CD14-positive monocyte (primary cell): Measurements from ENCODE around the gene MCM3AP. TPM values are rescaled to one million over a fixed set of nuclear protein-coding genes. Genes with fewer than 3 reads are reported as not detected.
"Not testable (repeated sequence)": the region's sequence is repeated elsewhere in the genome, so short reads cannot be mapped to it uniquely, and the experiment has no call there.

ENCODE experiments used
- DNase-seq, 3 donors: peaks; one replicate each; pipeline ENCODE4 v3.0.0-alpha.2; 2011 to 2022
- H2AFZ ChIP-seq: 2 replicates; pipeline ENCODE4 v1.6.0; 2012; ENCODE audit warnings: mild to moderate bottlenecking, low read depth, low read length, inconsistent platforms; ENCODE audit not compliant: insufficient read depth, poor library complexity, severe bottlenecking
- H3K27ac ChIP-seq, 2 donors: 1 replicate in 1 of 2; 2 replicates in 1 of 2; pipeline ENCODE4 v1.5.1; 2012 to 2013; ENCODE audit warnings: low read length in 2 of 2, control low read depth in 1 of 2, inconsistent platforms in 1 of 2, low read depth in 1 of 2, mild to moderate bottlenecking in 1 of 2
- H3K27me3 ChIP-seq, 2 donors: one replicate each; pipeline versions ENCODE4 v1.6.0 to v1.6.1; 2011 to 2013; ENCODE audit warnings: low read length in 2 of 2; ENCODE audit not compliant: control insufficient read depth in 2 of 2, insufficient read depth in 2 of 2
- H3K36me3 ChIP-seq, 2 donors: replicated peaks in 1 of 2; 1 replicate in 1 of 2; 2 replicates in 1 of 2; pipeline versions ENCODE4 v1.5.1 to v1.6.1; 2012 to 2013; ENCODE audit warnings: low read length in 2 of 2, control low read depth in 1 of 2, inconsistent platforms in 1 of 2, mild to moderate bottlenecking in 1 of 2; ENCODE audit not compliant: insufficient read depth in 2 of 2, control insufficient read depth in 1 of 2
- H3K4me1 ChIP-seq, 2 donors: 1 replicate in 1 of 2; 2 replicates in 1 of 2; pipeline versions ENCODE4 v1.5.1 to v1.6.1; 2012 to 2013; ENCODE audit warnings: low read length in 2 of 2, control low read depth in 1 of 2, inconsistent platforms in 1 of 2, mild to moderate bottlenecking in 1 of 2, moderate library complexity in 1 of 2; ENCODE audit not compliant: insufficient read depth in 2 of 2, control insufficient read depth in 1 of 2
- H3K4me2 ChIP-seq: replicated peaks from 2 replicates; pipeline ENCODE3; 2012; ENCODE audit warnings: low read length, moderate library complexity, mild to moderate bottlenecking; ENCODE audit not compliant: poor library complexity, severe bottlenecking; ENCODE audit errors: extremely low read depth
- H3K4me3 ChIP-seq, 3 experiments: fragments of 200-600 bp in 1 of 3; sonication (generic) in 1 of 3; replicated peaks in 1 of 3; 1 replicate in 2 of 3; 2 replicates in 1 of 3; pipeline ENCODE4 v1.5.1; 2011 to 2013; ENCODE audit warnings: low read length in 3 of 3, mild to moderate bottlenecking in 3 of 3, control low read depth in 2 of 3, low read depth in 2 of 3, inconsistent platforms in 1 of 3, moderate library complexity in 1 of 3
- H3K79me2 ChIP-seq: 2 replicates; pipeline ENCODE4 v1.6.0; 2012; ENCODE audit warnings: mild to moderate bottlenecking, control low read depth, inconsistent platforms, low read length, moderate library complexity; ENCODE audit not compliant: insufficient read depth
- H3K9ac ChIP-seq: 2 replicates; pipeline ENCODE4 v1.6.0; 2017; ENCODE audit warnings: low read length, mild to moderate bottlenecking; ENCODE audit not compliant: insufficient read depth, poor library complexity, severe bottlenecking
- H3K9me3 ChIP-seq, 2 donors: replicated peaks in 1 of 2; 1 replicate in 1 of 2; 2 replicates in 1 of 2; pipeline versions ENCODE4 v1.5.1 to v1.6.1; 2012 to 2013; ENCODE audit warnings: low read length in 2 of 2, control low read depth in 1 of 2; ENCODE audit not compliant: control insufficient read depth in 1 of 2, insufficient read depth in 1 of 2
- H4K20me1 ChIP-seq: 2 replicates; pipeline ENCODE4 v1.6.0; 2012; ENCODE audit warnings: mild to moderate bottlenecking, low read length, control low read depth, moderate library complexity; ENCODE audit not compliant: insufficient read depth
- H3K27ac Mint-ChIP-seq, 7 donors: one replicate each; pipeline ENCODE4 v1.8.0; 2020; ENCODE audit warnings: mild to moderate bottlenecking in 7 of 7, mixed read lengths in 7 of 7, moderate library complexity in 6 of 7, inconsistent platforms in 2 of 7
- H3K27me3 Mint-ChIP-seq, 3 donors: one replicate each; pipeline ENCODE4 v1.8.0; 2021 to 2022; ENCODE audit warnings: low read depth in 3 of 3, mild to moderate bottlenecking in 3 of 3, mixed read lengths in 3 of 3, moderate library complexity in 3 of 3, inconsistent platforms in 1 of 3
- H3K36me3 Mint-ChIP-seq, 2 donors: one replicate each; pipeline ENCODE4 v1.8.0; 2020; ENCODE audit warnings: mixed read lengths in 2 of 2, inconsistent platforms in 1 of 2, mild to moderate bottlenecking in 1 of 2
- H3K4me1 Mint-ChIP-seq: one replicate; pipeline ENCODE4 v1.8.0; 2020; ENCODE audit warnings: mild to moderate bottlenecking, mixed read lengths
- H3K4me3 Mint-ChIP-seq, 2 donors: one replicate each; pipeline ENCODE4 v1.8.0; 2020; ENCODE audit warnings: mild to moderate bottlenecking in 2 of 2, mixed read lengths in 2 of 2, moderate library complexity in 1 of 2
- H3K9me3 Mint-ChIP-seq, 7 donors: one replicate each; pipeline ENCODE4 v1.8.0; 2020 to 2022; ENCODE audit warnings: mixed read lengths in 7 of 7, mild to moderate bottlenecking in 6 of 7, moderate library complexity in 6 of 7, inconsistent platforms in 2 of 7
- CTCF ChIP-seq: fragments of 200-600 bp; IDR thresholded peaks from one replicate; pipeline ENCODE4 v1.8.0; 2022; ENCODE audit warnings: antibody characterized with exemption, mild to moderate bottlenecking
- WGBS: methylation state at CpG from one replicate; pipeline ENCODE4 v1.1.5; 2013; ENCODE audit warnings: missing lambda C conversion rate; ENCODE audit not compliant: insufficient coverage; 5-methylcytosine and 5-hydroxymethylcytosine counted together
- intact Hi-C, 2 donors: fragments of 100-400 bp; cut with micrococcal nuclease; formaldehyde crosslinking; loops; one replicate each; pipeline versions ENCODE4 v1.15.0 to v1.15.1; 2023
- polyA plus RNA-seq, 3 donors: library from polyadenylated mRNA; depleted of rRNA in 1 of 3; unstranded in 2 of 3; stranded (reverse) in 1 of 3; fragments of 300-500 nt in 2 of 3; fragments of >200 nt in 1 of 3; fragmentation: Illumina TruSeq in 2 of 3; gene quantifications; 1 replicate in 2 of 3; 2 replicates in 1 of 3; pipeline ENCODE4 v1.2.3, GENCODE V29; 2012 to 2021

Gene MCM3AP
- polyA plus RNA-seq, 3 donors: 30.9 to 62.4 (median 32.7) TPM

- WGBS: 100% methylated on average over 1 of the region's 3 CpGs
- no peak for DNase-seq
Observed at GRCh38 chr21:46243960-46244361, 41.5 kb downstream of the MCM3AP start.

GRCh38 chr21:46243325-46243724 is 42.1 kb downstream of the MCM3AP start:
- no peak overlapping the region for H3K4me2 ChIP-seq
- peaks cover 93 to 99% of the 10 kb centered on the region in 2 donors for H3K36me3 ChIP-seq
- H3K27me3 Mint-ChIP-seq: no peaks in the 10 kb centered on the region
- H3K27ac ChIP-seq: no peak overlapping the region
- H3K4me3 ChIP-seq: no peak overlapping the region
- H2AFZ ChIP-seq: no peak overlapping the region
- H3K27ac Mint-ChIP-seq: peak overlapping the region in 1 of 7 donors; percentile 67
- WGBS: 100% methylated on average over 1 of the region's 8 CpGs
- no peak for TF ChIP-seq CTCF
- H3K9ac ChIP-seq: no peak overlapping the region
- no peaks in the 10 kb centered on the region for H3K27me3 ChIP-seq
- no peaks in the 10 kb centered on the region for H3K4me1 ChIP-seq
- intact Hi-C loops: no loop called here
- no peaks in the 10 kb centered on the region for H3K4me1 Mint-ChIP-seq
- no peaks in the 10 kb centered on the region for H3K9me3 Mint-ChIP-seq
- no peak overlapping the region for H3K4me3 Mint-ChIP-seq
- H4K20me1 ChIP-seq: peaks cover 5% of the 10 kb centered on the region
- H3K79me2 ChIP-seq: no peaks in the 10 kb centered on the region
- peaks cover 85 to 97% of the 10 kb centered on the region in 2 donors for H3K36me3 Mint-ChIP-seq
- DNase-seq: no peak
- H3K9me3 ChIP-seq: no peaks in the 10 kb centered on the region

More at GRCh38 chr21:46243960-46244361, 41.5 kb downstream of the MCM3AP start:
- no peaks in the 10 kb centered on the region for H3K9me3 ChIP-seq
- peaks cover 94 to 99% of the 10 kb centered on the region in 2 donors for H3K36me3 ChIP-seq
- Mint-ChIP-seq H3K27me3 (no peaks in the 10 kb centered on the region), H3K4me3 (no peak overlapping the region), H3K9me3 (no peaks in the 10 kb centered on the region), H3K4me1 (no peaks in the 10 kb centered on the region), H3K36me3 (peaks cover 86 to 97% of the 10 kb centered on the region in 2 donors), H3K27ac (peak overlapping the region in 2 of 7 donors; percentile 11 to 70)
- H3K27ac ChIP-seq: no peak overlapping the region
- no peak overlapping the region for H3K4me3 ChIP-seq
- no peak overlapping the region for H3K9ac ChIP-seq
- no peak for TF ChIP-seq CTCF
- intact Hi-C loops: no loop called here
- no peaks in the 10 kb centered on the region for H3K79me2 ChIP-seq
- H4K20me1 ChIP-seq: peaks cover 5% of the 10 kb centered on the region
- H2AFZ ChIP-seq: no peak overlapping the region
- H3K4me2 ChIP-seq: no peak overlapping the region
- H3K4me1 ChIP-seq: no peaks in the 10 kb centered on the region
- H3K27me3 ChIP-seq: no peaks in the 10 kb centered on the region

GRCh38 chr21:46241577-46241976 is 43.8 kb downstream of the MCM3AP start:
- intact Hi-C loops, H4K20me1 ChIP-seq, H3K79me2 ChIP-seq, H2AFZ ChIP-seq, H3K4me3 ChIP-seq, H3K4me3 Mint-ChIP-seq, H3K4me1 Mint-ChIP-seq, H3K9me3 ChIP-seq, H3K27ac ChIP-seq, H3K9ac ChIP-seq, H3K4me1 ChIP-seq, H3K4me2 ChIP-seq, H3K27ac Mint-ChIP-seq, H3K27me3 ChIP-seq, H3K9me3 Mint-ChIP-seq, DNase-seq, H3K27me3 Mint-ChIP-seq: not testable (repeated sequence)
- H3K36me3 ChIP-seq: peaks cover 84 to 98% of the 10 kb centered on the region in 2 donors
- H3K36me3 Mint-ChIP-seq: peaks cover 75 to 90% of the 10 kb centered on the region in 2 donors
- no CpG with 5 or more reads among the region's 1 CpG for WGBS
